Heart right ventricle (tissue), 16 donors: ENCODE results near the gene SEMG1. TPM values are rescaled to one million over a fixed set of nuclear protein-coding genes. Genes with fewer than 3 reads are reported as not detected.

Experiments used
- ATAC-seq, 8 donors: fragments of 200-7000 bp; cut with Tn5 transposase; one replicate each; pipeline ENCODE4 v1.9.1; 2020; ENCODE audit warnings: mild to moderate bottlenecking in 8 of 8, moderate library complexity in 8 of 8, moderate number of reproducible peaks in 1 of 8
- DNase-seq, 2 donors: peaks; one replicate each; pipeline ENCODE4 v3.0.0-alpha.2; 2020
- H3K27ac ChIP-seq, 10 donors: fragments of 200-600 bp; sonication (generic) in 2 of 10; one replicate each; pipeline versions ENCODE4 v1.5.0 to v1.8.0; 2020 to 2022; ENCODE audit warnings: mild to moderate bottlenecking in 3 of 10
- H3K27me3 ChIP-seq, 7 donors: fragments of 200-600 bp; one replicate each; pipeline ENCODE4 v1.8.0; 2021 to 2022; ENCODE audit warnings: mild to moderate bottlenecking in 2 of 7
- H3K36me3 ChIP-seq, 9 donors: fragments of 200-600 bp; sonication (generic) in 1 of 9; one replicate each; pipeline versions ENCODE4 v1.5.0 to v1.8.0; 2020 to 2022; ENCODE audit warnings: mild to moderate bottlenecking in 2 of 9
- H3K4me1 ChIP-seq, 9 donors: fragments of 200-600 bp; sonication (generic) in 1 of 9; one replicate each; pipeline versions ENCODE4 v1.5.0 to v1.8.0; 2020 to 2022; ENCODE audit warnings: mild to moderate bottlenecking in 4 of 9
- H3K4me3 ChIP-seq, 10 donors: fragments of 200-600 bp; sonication (generic) in 2 of 10; one replicate each; pipeline versions ENCODE4 v1.5.0 to v1.8.0; 2020 to 2022; ENCODE audit warnings: mild to moderate bottlenecking in 7 of 10, moderate library complexity in 2 of 10
- H3K9me3 ChIP-seq, 11 donors: fragments of 200-600 bp in 10 of 11; sonication (generic) in 2 of 11; one replicate each; pipeline versions ENCODE4 v1.5.0 to v1.8.0; 2013 to 2022; ENCODE audit warnings: mild to moderate bottlenecking in 2 of 11, control low read depth in 1 of 11, moderate library complexity in 1 of 11
- WGBS, 2 donors: extraction: QIAGEN DNeasy Blood & Tissue Kit; methylation state at CpG; one replicate each; pipeline ENCODE4 v1.1.7; 2013; ENCODE audit warnings: inconsistent platforms in 1 of 2; 5-methylcytosine and 5-hydroxymethylcytosine counted together
- intact Hi-C, 10 donors: fragments of 100-400 bp; cut with DNase I; formaldehyde crosslinking; loops; one replicate each; pipeline versions ENCODE4 v1.11.1 to v1.14.2; 2022
- polyA plus RNA-seq, 2 donors: library from polyadenylated mRNA; stranded (reverse); fragments of 200-250 nt; gene quantifications; one replicate each; pipeline ENCODE4 v1.2.3, GENCODE V29; 2013
- total RNA-seq, 10 donors: library from RNA; stranded (reverse); fragmentation: NEBNext Ultra II Directional in 3 of 10; extraction: Animal tissue kit (Norgen Biotek cat#: 25700) in 3 of 10; gene quantifications; one replicate each; pipeline versions ENCODE4 v1.2.1 to v1.2.4, GENCODE V29; 2021 to 2023
- TF ChIP-seq, protein P1 (sequence below), 9 donors: fragments of 200-600 bp; sonication (generic) in 2 of 9; IDR thresholded peaks; one replicate each; pipeline versions ENCODE4 v1.5.0 to v1.8.0; 2021 to 2022; ENCODE audit warnings: antibody characterized with exemption in 9 of 9, mild to moderate bottlenecking in 5 of 9, moderate library complexity in 1 of 9
- donor health status: Arrhythmogenic right ventricular cardiomyopathy.
- donor health status: ischemic (EF 13 %, LVEDD 7.1; RV severe dilation, severe dysfunction).
- donor health status: healthy with polysubstance abuse.
- donor health status: DM: no; HTN: yes; CAD: no.
- donor health status: DM: no; HTN: no; CAD: no.
- donor health status: ischemic (EF 25% LVEDD 6.9; RV normal size, moderate dysfunction).
- donor health status: ischemic (EF 25% LVEDD 5.7; RV mildly dilated, moderate dysfunction).
- donor health status: healthy.
- donor health status: DM: yes; HTN: yes; CAD: no.
- donor health status: Ischemic cardiomyopathy.
- donor health status: ischemic (EF 35%, LVEDD 5.7; RV mildly dilated, moderate dysfunction).
- donor health status: nonischemic (EF 11% LVEDD 7.7; RV severe dilation, severe dysfunction).
- donor health status: DM: yes; HTN: yes; CAD: no.
- donor health status: PGD.
- donor health status: ischemic (EF 29% LVEDD 5.4; RV normal size, mild dysfunction).
- donor health status: nonischemic (EF 23%, LVEDD 6.1; RV moderate dilation, normal function).

SEMG1 gene
- total and polyA plus RNA-seq, 12 donors, result not detected

DNA sequence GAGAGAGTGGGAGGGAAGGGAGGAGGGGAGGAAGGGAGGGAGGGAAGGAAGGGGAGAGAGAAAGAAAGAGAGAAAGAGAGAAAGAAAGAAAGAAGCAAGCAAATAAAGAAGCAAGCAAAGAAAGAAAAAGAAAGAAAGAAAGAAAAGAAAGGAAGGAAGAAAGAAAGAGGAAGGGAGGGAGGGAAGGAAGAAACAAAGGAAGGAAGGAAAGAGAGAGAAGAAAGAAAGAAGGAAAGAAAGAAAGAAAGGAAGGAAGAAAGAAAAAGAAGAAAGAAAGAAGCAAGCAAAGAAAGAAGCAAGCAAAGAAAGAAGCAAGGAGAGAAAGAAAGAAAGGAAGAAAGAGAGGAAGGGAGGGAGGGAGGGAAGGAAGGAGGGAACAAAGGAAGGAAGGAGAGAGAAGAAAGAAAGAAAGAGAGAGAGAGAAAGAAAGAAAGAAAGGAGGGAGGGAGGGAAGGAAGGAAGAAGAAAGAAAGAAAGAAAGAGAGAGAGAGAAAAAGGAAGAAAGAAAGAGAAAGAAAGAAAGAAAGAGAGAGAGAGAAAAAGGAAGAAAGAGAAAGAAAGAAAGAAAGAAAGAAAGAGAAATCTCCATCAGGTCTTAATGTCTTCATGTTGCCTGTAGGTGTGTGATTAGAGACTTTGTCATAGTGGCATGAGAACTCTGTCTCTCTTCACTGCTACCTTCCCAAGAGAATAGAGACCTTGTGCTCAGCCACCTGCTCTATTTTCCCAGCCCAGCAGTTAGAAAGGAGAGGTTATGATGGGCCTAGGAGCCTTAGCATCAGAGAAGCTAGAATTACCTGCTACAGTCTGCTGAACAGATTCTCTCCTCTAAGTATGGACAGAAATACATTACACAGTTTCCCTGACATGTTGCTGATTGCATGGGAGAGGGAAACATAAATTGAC is 5.0 kb downstream of the SEMG1 start:
- Histone ChIP-seq H3K27me3 (peaks cover 0 to 26% (median 7%) of the 10 kb centered on the region in 7 donors), H3K4me1 (no peaks in the 10 kb centered on the region), H3K9me3 (no peaks in the 10 kb centered on the region), H3K27ac (no peak overlapping the region), H3K4me3 (no peak overlapping the region), H3K36me3 (no peaks in the 10 kb centered on the region)
- TF ChIP-seq, protein P1, sequence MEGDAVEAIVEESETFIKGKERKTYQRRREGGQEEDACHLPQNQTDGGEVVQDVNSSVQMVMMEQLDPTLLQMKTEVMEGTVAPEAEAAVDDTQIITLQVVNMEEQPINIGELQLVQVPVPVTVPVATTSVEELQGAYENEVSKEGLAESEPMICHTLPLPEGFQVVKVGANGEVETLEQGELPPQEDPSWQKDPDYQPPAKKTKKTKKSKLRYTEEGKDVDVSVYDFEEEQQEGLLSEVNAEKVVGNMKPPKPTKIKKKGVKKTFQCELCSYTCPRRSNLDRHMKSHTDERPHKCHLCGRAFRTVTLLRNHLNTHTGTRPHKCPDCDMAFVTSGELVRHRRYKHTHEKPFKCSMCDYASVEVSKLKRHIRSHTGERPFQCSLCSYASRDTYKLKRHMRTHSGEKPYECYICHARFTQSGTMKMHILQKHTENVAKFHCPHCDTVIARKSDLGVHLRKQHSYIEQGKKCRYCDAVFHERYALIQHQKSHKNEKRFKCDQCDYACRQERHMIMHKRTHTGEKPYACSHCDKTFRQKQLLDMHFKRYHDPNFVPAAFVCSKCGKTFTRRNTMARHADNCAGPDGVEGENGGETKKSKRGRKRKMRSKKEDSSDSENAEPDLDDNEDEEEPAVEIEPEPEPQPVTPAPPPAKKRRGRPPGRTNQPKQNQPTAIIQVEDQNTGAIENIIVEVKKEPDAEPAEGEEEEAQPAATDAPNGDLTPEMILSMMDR (IDR thresholded peaks at IDR 0.05), result no peak
- ATAC-seq (no peak), DNase-seq (no peak)
- intact Hi-C loops, result no loop called here

- intact Hi-C loops, result no loop called here
Observed at GRCh38 chr20:45212836-45213235, 6.0 kb downstream of the SEMG1 start.

GRCh38 chr20:45218124-45218523 is 11.3 kb downstream of the SEMG1 start:
- Histone ChIP-seq H3K27me3 (peaks cover 0 to 33% (median 8%) of the 10 kb centered on the region in 7 donors), H3K27ac (no peak overlapping the region), H3K4me3 (no peak overlapping the region), H3K9me3 (no peaks in the 10 kb centered on the region), H3K4me1 (peaks cover 0 to 3% (median 0%) of the 10 kb centered on the region in 9 donors), H3K36me3 (no peaks in the 10 kb centered on the region)
- intact Hi-C loops, result no loop called here
- TF ChIP-seq, protein P1 (IDR thresholded peaks at IDR 0.05), result no peak
- WGBS, 2 donors, result 68 to 72% methylated on average over 4 of the region's 4 CpGs
- DNase-seq (no peak), ATAC-seq (no peak)

More at GRCh38 chr20:45212836-45213235, 6.0 kb downstream of the SEMG1 start:
- ATAC-seq (no peak), DNase-seq (no peak)
- WGBS, 2 donors, result 80 to 81% methylated on average over 3 of the region's 3 CpGs
- Histone ChIP-seq H3K9me3 (no peaks in the 10 kb centered on the region), H3K27ac (no peak overlapping the region), H3K4me3 (no peak overlapping the region), H3K4me1 (no peaks in the 10 kb centered on the region), H3K27me3 (peaks cover 0 to 17% (median 2%) of the 10 kb centered on the region in 7 donors), H3K36me3 (no peaks in the 10 kb centered on the region)
- TF ChIP-seq, protein P1 (IDR thresholded peaks at IDR 0.05), result no peak

DNA sequence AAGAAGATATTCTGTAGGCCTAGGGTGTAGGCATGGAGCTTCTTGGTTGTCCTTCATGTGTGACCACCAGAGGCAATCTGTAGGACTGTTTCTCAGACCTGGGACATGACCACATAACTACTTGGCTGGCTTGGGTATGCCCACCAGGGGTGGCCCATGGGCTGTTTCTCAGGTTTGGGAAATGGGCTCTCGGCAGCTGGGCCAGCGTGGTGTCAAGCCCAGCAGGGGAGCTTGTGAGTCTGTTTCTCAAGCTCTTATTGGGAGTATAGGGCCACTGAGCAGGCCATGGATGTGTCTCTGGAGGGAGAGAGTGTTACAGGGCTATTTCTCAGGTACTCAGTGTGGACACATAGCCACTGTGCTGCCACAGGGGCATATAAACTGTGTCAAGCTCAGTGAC is 11.8 kb downstream of the SEMG1 start:
- no peaks in the 10 kb centered on the region for H3K9me3 ChIP-seq
- peaks cover 0 to 37% (median 9%) of the 10 kb centered on the region in 7 donors for H3K27me3 ChIP-seq
- no peaks in the 10 kb centered on the region for H3K36me3 ChIP-seq
- ATAC-seq (no peak), DNase-seq (no peak)
- H3K4me3 ChIP-seq, result no peak overlapping the region
- TF ChIP-seq, protein P1 (IDR thresholded peaks at IDR 0.05), result no peak
- H3K27ac ChIP-seq, result no peak overlapping the region
- intact Hi-C loops, result no loop called here
- WGBS, 2 donors, result 83 to 85% methylated on average over 2 of the region's 2 CpGs
- H3K4me1 ChIP-seq, result peaks cover 0 to 3% (median 0%) of the 10 kb centered on the region in 9 donors
